Stimulated activated CD8-positive, alpha-beta memory T cell treated with anti-CD3 and anti-CD28 coated beads, Interleukin-2, amount 100 ng/mL, for 48 hours (primary cell): Measurements from ENCODE around the gene SLFNL1.

Source experiments
- DNase-seq, 2 donors: peaks; one replicate each; pipeline ENCODE4 v3.0.0-alpha.2; 2020; ENCODE audit warnings: low read depth in 2 of 2

Gene SLFNL1

GRCh38 chr1:41020109-41020576 lies 1.4 kb downstream of the SLFNL1 start:
- no peak for DNase-seq

GRCh38 chr1:41019353-41019745 lies 2.2 kb downstream of the SLFNL1 start:
- no peak for DNase-seq

GRCh38 chr1:41018018-41018410 lies 3.5 kb downstream of the SLFNL1 start:
- no peak for DNase-seq

DNA sequence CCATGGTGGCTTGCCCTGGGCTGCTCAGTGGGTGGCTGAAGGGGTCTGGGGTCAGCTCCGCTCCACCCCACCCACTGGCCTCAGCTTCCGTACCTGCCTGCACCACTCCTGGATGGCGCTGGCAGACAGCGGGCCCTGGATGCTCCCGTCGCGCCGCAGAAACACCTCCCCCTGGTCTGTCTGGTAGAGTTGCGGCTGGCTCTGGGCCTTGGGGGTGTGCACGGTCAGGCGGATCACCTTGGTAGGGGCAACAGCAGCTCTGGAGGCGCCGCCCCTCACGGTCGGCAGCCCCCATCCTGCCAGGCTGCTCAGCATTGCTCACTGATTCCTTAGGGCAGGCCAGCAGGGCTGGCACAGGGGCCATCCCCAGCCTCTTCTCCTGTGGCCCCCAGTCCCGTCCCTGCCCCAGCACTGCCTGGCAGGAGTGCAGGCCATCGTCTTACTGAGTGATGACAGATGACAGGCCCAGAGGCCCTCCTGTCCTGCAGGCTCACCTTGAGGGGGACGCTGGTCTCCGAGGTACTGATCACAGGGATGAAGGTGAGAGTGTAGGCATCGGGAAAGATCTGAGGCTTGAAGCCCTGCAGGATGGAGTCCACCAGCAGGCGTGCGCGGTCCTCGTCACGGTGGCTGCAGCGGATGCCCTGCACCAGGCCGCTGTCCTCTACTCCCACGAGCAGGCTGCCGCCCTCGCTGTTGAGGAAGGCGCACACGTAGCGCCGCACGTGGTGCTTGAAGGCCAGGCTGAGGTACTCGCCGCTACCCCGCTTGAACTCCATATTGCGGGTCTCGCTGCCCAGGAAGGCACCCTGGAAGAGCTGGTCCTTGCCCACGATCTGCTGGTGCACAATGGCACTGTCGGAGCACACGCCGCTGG lies 4.1 kb downstream of the SLFNL1 start:
- no peak for DNase-seq

DNA sequence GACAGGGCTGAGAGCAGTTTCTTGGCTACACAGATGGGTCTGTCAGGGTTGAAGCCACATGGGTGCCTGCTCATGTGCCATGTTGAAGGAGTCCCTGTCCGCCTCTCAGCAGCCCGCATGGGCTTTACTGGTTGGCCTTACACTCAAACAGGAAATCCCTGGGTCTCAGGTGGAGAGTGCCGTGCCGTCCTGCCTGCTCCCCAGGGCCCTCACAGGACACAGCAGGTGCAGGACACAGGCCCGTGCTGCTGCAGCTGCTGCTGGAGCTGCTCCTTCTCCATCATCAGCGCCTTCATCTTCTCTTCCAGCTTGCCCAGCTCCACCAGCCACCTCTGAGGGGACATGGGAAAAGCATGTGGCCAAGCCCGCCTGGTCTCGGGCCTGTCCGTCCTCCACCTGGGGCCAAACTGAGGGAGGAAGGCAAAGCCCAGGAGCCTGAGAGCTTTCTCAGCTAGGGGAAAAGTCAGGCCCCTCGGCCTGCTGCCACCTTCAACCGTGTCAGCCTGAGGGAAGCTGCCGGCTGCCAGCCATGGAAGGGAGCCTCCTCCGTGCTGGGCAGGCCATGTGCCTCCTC lies 5.5 kb downstream of the SLFNL1 start:
- no peak for DNase-seq

DNA sequence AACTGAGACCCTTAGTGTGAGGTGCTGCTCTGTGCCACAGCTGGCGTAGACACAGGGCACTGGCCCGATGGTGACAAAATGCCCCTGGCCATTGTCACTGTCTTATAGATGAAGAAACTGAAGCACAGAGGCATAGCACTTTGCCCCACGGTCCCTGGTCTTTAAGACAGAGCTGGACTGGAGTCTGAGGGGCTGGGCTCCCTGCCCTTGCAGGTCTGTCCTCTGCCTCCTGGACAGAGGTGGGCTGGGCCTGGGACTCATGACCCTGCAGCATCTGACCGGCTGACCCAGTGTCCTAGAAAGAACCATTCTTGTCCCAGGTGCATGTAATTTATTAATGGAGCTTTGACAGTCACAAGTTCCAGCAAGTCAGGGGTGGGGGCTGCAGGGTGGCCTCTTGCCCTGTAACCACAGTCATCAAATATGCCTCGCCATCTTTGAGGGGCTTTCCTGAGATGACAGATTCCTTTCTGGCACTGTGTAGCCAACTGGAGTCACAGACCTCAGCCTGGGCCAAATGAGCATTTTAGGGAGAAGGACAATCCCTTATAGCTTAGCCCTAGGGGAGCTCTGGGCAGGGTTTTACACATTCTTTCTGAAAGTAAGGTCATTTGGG lies 6.1 kb downstream of the SLFNL1 start:
- DNase-seq: no peak

GRCh38 chr1:41014871-41015270 lies 6.7 kb downstream of the SLFNL1 start:
- DNase-seq: no peak

DNA sequence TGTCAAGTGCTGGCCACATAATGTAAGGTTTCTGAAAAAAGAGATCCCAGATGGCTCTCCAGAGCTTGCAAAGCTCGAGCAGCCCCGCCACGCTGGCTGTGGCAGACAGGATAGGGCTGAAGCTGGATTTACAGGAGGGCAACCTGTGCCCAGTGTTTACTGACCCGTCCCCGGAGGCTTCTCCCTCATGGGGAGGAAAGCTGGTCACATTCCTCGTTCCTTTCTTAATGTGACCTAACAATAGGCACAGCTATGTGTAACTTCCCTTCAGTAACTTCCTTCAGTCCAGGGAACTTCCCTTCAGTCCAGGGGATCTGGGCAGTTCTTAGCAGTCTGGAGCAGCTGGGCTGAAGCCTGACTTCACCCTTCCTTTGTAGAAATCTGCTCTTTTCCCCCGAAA lies 7.7 kb downstream of the SLFNL1 start:
- DNase-seq: no peak

- DNase-seq: no peak
These were observed 8.5 kb downstream of the SLFNL1 start for GRCh38 chr1:41013024-41013423.

DNA sequence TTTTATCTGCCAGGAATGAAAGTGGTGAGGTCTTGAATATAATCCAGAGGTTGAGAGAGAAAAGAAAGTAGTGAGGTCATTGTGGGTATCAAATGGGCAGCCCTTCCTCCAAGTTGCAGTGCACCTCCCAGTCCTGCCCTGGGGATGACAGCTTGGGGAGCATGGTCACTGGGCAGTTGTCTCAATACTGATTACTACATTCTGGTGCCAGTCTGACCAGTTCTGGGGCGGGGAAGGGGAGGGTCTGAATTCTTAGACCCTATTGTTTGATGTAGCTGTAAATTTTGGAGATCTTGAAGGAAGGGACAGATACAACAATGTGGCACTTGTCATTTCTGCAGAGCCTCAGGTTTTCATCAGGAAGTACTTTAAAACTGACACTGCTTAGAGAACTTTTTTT lies 11.2 kb downstream of the SLFNL1 start:
- DNase-seq: no peak

DNA sequence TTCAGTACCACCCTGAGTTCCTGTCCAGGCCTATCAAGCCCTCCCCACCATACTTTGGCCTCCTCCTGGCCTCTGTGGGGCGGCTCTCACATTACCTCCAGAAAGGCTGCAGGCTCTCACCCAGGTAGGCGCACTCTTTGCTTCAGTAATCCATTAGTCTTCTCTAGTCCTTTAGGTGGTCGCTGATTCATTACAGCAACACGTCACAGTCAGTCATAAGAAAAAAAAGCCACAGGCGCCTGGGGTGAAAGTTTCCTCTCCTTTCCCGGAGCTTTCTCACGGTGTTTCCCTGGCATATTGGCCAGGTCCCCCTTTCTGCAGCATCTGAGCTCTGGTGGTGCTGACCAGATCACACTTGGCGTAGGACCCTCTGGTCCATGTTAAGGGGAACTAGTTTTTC lies 12.1 kb downstream of the SLFNL1 start:
- DNase-seq: no peak

GRCh38 chr1:41006942-41007865 lies 14.3 kb downstream of the SLFNL1 start:
- no peak for DNase-seq

DNA sequence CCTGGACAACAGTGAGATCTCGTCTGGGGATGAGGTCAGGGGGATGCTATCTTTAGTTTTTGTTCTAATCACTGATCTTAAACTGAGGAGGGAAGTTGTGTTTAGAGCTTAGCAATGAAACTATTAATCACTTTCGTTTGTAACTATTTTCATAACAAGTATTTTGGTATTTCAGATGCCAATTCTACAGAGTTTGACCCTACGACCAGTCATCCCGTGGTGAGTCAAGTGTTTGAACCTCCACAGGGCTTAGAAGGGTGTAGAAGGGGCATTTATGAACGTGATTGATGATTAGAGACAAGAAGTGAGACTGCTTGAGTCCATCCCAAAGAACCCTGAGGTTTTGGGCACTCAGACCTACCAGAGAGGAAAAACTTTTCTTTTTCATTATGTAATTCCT lies 15.6 kb downstream of the SLFNL1 start:
- no peak for DNase-seq

DNA sequence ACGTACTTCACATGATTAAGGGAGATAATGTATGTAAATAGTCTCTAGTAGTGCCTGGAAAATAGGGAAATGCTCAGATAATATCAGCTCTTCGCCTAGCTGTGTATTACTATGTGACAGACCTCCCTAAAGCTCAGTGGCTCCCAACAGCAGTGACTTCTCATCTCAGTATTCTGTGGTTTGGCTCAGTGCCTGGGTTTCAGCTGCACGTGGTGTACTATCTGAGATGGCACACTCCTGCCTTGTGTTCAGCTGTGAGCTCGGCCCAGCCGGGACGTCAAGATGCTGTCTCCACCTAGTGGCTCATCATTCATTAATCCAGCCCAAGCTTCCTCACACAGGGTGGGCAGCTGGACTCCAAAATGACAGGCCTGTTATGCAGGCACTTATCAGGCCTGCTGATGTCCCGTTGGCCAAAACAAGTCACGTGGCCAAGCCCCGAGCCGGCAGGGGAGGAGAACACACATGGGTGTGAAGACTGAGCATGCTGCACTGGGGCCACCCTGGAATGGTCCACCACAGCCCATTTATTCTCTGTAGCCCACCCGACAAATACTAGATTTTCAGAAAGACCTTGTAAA lies 17.8 kb downstream of the SLFNL1 start:
- DNase-seq: peak; percentile 63 to 80

GRCh38 chr1:41003127-41003639 lies 18.3 kb downstream of the SLFNL1 start:
- DNase-seq: no peak

DNA sequence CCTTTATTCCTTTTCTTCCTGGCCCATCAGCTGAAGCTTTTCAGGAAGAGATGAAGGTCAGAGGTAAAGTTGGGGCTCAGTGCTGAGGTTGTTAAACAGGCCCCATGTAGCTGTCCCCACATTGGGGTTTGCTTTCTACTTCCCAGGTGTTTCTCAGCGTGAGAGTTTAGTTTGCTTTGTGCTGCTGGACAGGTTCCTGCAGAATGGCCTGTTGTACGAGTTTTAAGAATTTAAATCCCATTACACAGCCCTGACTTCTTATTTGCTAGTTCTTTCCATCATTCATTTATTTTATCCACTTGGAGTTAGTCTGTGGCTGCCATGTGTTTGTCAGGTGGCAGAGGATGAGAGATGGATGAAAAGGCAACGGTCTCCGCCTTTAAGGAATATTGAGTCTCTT lies 22.9 kb downstream of the SLFNL1 start:
- no peak for DNase-seq

- DNase-seq: no peak
These were observed 24.4 kb downstream of the SLFNL1 start for GRCh38 chr1:40997096-40997495.

DNA sequence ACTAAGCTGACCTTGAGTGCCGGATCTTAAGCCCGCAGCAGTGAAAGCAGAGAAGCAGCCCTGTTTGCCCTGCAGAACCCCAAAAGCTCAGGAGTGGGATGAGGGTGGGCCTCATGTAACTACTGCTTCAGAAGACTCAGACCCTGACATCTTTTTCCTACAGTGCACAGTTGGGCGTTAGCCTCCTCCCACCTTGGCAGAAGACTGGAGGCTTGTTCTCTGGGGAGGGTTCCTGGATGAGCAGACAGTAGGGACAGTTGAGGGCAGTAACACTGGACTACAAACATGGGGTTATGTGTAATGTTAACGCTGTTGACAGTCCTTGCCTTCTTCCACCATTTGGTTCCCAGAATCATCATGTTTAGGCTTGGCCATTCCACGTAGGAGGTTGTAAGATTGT lies 32.5 kb downstream of the SLFNL1 start:
- DNase-seq: no peak

GRCh38 chr1:40988280-40988679 lies 33.2 kb downstream of the SLFNL1 start:
- DNase-seq: no peak

GRCh38 chr1:40987439-40988276 lies 33.9 kb downstream of the SLFNL1 start:
- no peak for DNase-seq
